H9 (cell line): ENCODE data around the gene ZDHHC17. TPM values are rescaled to one million over a fixed set of nuclear protein-coding genes. Genes with fewer than 3 reads are reported as not detected.

Source experiments
- DNase-seq: peaks from one replicate; pipeline ENCODE4 v3.0.0-alpha.2; 2017
- H2AFZ ChIP-seq: one replicate; pipeline ENCODE4 v1.6.1; 2013; ENCODE audit warnings: mild to moderate bottlenecking, low read length, control low read depth, moderate library complexity
- H2AK5ac ChIP-seq: 2 replicates; pipeline ENCODE4 v1.6.1; 2013; ENCODE audit warnings: low read length, control low read depth, mixed read lengths; ENCODE audit not compliant: insufficient read length
- H2BK120ac ChIP-seq: one replicate; pipeline ENCODE4 v1.6.1; 2013; ENCODE audit warnings: low read depth, mild to moderate bottlenecking, low read length, control low read depth, inconsistent platforms; ENCODE audit not compliant: poor library complexity, severe bottlenecking
- H2BK12ac ChIP-seq: 2 replicates; pipeline ENCODE4 v1.6.1; 2013; ENCODE audit warnings: low read length, control low read depth, mixed read lengths, low read depth; ENCODE audit not compliant: insufficient read length
- H2BK15ac ChIP-seq: 2 replicates; pipeline ENCODE4 v1.6.1; 2013; ENCODE audit warnings: low read depth, low read length, control low read depth
- H2BK20ac ChIP-seq: one replicate; pipeline ENCODE4 v1.6.1; 2013; ENCODE audit warnings: low read depth, mild to moderate bottlenecking, low read length, control low read depth, inconsistent platforms; ENCODE audit not compliant: poor library complexity, severe bottlenecking
- H2BK5ac ChIP-seq: 2 replicates; pipeline ENCODE4 v1.6.1; 2013; ENCODE audit warnings: low read length, control low read depth, mixed read lengths; ENCODE audit not compliant: insufficient read length
- H3K14ac ChIP-seq: 2 replicates; pipeline ENCODE4 v1.6.1; 2013; ENCODE audit warnings: low read length, control low read depth; ENCODE audit not compliant: insufficient read depth
- H3K18ac ChIP-seq: 2 replicates; pipeline ENCODE4 v1.6.1; 2013; ENCODE audit warnings: low read depth, mild to moderate bottlenecking, mixed read lengths, low read length, control low read depth; ENCODE audit not compliant: insufficient read length
- H3K23ac ChIP-seq: 2 replicates; pipeline ENCODE4 v1.6.1; 2013; ENCODE audit warnings: low read length, control low read depth, mixed read lengths, low read depth; ENCODE audit not compliant: insufficient read length
- H3K23me2 ChIP-seq: 2 replicates; pipeline ENCODE4 v1.6.1; 2013; ENCODE audit warnings: low read depth, mild to moderate bottlenecking, mixed read lengths, low read length, control low read depth; ENCODE audit not compliant: insufficient read length, poor library complexity, severe bottlenecking
- H3K27ac ChIP-seq: 2 replicates; pipeline ENCODE4 v1.5.1; 2013; ENCODE audit warnings: low read length, control low read depth, mixed read lengths, low read depth; ENCODE audit not compliant: insufficient read length
- H3K27me3 ChIP-seq: 2 replicates; pipeline ENCODE4 v1.6.1; 2013; ENCODE audit warnings: low read length, control low read depth, inconsistent platforms; ENCODE audit not compliant: insufficient read depth
- H3K4ac ChIP-seq: 2 replicates; pipeline ENCODE4 v1.6.1; 2013; ENCODE audit warnings: low read depth, mild to moderate bottlenecking, control low read depth, inconsistent platforms, low read length, moderate library complexity
- H3K4me1 ChIP-seq: 2 replicates; pipeline ENCODE4 v1.6.1; 2013; ENCODE audit warnings: low read length, control low read depth, inconsistent platforms; ENCODE audit not compliant: insufficient read depth
- H3K4me2 ChIP-seq: 2 replicates; pipeline ENCODE4 v1.6.1; 2013; ENCODE audit warnings: low read length, control low read depth, mixed read lengths; ENCODE audit not compliant: insufficient read length, insufficient read depth
- H3K56ac ChIP-seq: 2 replicates; pipeline ENCODE4 v1.6.1; 2013; ENCODE audit warnings: low read depth, mild to moderate bottlenecking, mixed read lengths, low read length, control low read depth; ENCODE audit not compliant: insufficient read length
- H3K79me1 ChIP-seq: 2 replicates; pipeline ENCODE4 v1.6.1; 2013; ENCODE audit warnings: low read depth, mild to moderate bottlenecking, moderate library complexity, low read length, control low read depth, inconsistent platforms; ENCODE audit not compliant: insufficient read depth, poor library complexity, severe bottlenecking
- H3K79me2 ChIP-seq: 2 replicates; pipeline ENCODE4 v1.6.1; 2013; ENCODE audit warnings: low read length, control low read depth, inconsistent platforms; ENCODE audit not compliant: insufficient read depth
- H3K9ac ChIP-seq: 2 replicates; pipeline ENCODE4 v1.6.1; 2013; ENCODE audit warnings: low read length, control low read depth, mixed read lengths; ENCODE audit not compliant: insufficient read length; ENCODE audit errors: extremely low read depth
- H3K9me3 ChIP-seq: one replicate; pipeline ENCODE4 v1.6.1; 2013; ENCODE audit warnings: low read depth, low read length, inconsistent platforms; ENCODE audit not compliant: control insufficient read depth
- H3T11ph ChIP-seq: one replicate; pipeline ENCODE4 v1.6.1; 2013; ENCODE audit warnings: mild to moderate bottlenecking, low read length, control low read depth, inconsistent platforms
- H4K20me1 ChIP-seq: one replicate; pipeline ENCODE4 v1.6.1; 2013; ENCODE audit not compliant: control insufficient read depth, insufficient read length, insufficient read depth
- H4K5ac ChIP-seq: 2 replicates; pipeline ENCODE4 v1.6.1; 2013; ENCODE audit warnings: low read depth, mild to moderate bottlenecking, mixed read lengths, low read length, control low read depth; ENCODE audit not compliant: insufficient read length
- H4K8ac ChIP-seq: replicated peaks from 2 replicates; pipeline ENCODE4 v1.6.1; 2013; ENCODE audit warnings: low read length, control low read depth, mixed read lengths, low read depth; ENCODE audit not compliant: insufficient read length
- H4K91ac ChIP-seq: 2 replicates; pipeline ENCODE4 v1.6.1; 2013; ENCODE audit warnings: low read depth, mild to moderate bottlenecking, moderate library complexity, mixed read lengths, low read length, control low read depth; ENCODE audit not compliant: insufficient read length
- H3K27ac Mint-ChIP-seq, 3 experiments: 2 replicates in 2 of 3; 3 replicates in 1 of 3; pipeline ENCODE4 v1.8.0; 2020 to 2021; ENCODE audit warnings: mixed read lengths in 3 of 3, mild to moderate bottlenecking in 1 of 3, moderate library complexity in 1 of 3
- H3K27me3 Mint-ChIP-seq: 2 replicates; pipeline ENCODE4 v1.8.0; 2021; ENCODE audit warnings: low read depth, mild to moderate bottlenecking, moderate library complexity, mixed read lengths
- H3K36me3 Mint-ChIP-seq, 3 experiments: 2 replicates in 2 of 3; 3 replicates in 1 of 3; pipeline ENCODE4 v1.8.0; 2020 to 2021; ENCODE audit warnings: low read depth in 3 of 3, mixed read lengths in 3 of 3; ENCODE audit not compliant: insufficient read depth in 1 of 3
- H3K4me1 Mint-ChIP-seq, 2 experiments: 2 replicates each; pipeline ENCODE4 v1.8.0; 2020; ENCODE audit warnings: mixed read lengths in 2 of 2
- H3K4me3 Mint-ChIP-seq, 2 experiments: 2 replicates in 1 of 2; 3 replicates in 1 of 2; pipeline ENCODE4 v1.8.0; 2020 to 2021; ENCODE audit warnings: mild to moderate bottlenecking in 2 of 2, mixed read lengths in 2 of 2, moderate library complexity in 1 of 2
- H3K9me3 Mint-ChIP-seq, 2 experiments: 2 replicates in 1 of 2; 3 replicates in 1 of 2; pipeline ENCODE4 v1.8.0; 2020; ENCODE audit warnings: mild to moderate bottlenecking in 2 of 2, mixed read lengths in 2 of 2, moderate library complexity in 1 of 2
- CTCF ChIP-seq: fragments of 200-600 bp; sonication (generic); conservative IDR thresholded peaks from 3 replicates; pipeline ENCODE4 v1.8.0; 2021; ENCODE audit warnings: antibody characterized with exemption, mild to moderate bottlenecking
- WGBS: extraction: QIAGEN DNeasy Blood & Tissue Kit; methylation state at CpG from one replicate; pipeline ENCODE4 v1.1.7; 2013; ENCODE audit warnings: missing lambda C conversion rate, low lambda C conversion rate, mixed read lengths; ENCODE audit not compliant: insufficient read length; ENCODE audit errors: extremely low coverage; 5-methylcytosine and 5-hydroxymethylcytosine counted together
- total RNA-seq: library from RNA; stranded (reverse); gene quantifications from 2 replicates; pipeline ENCODE4 v1.2.1, GENCODE V29; 2021

Gene ZDHHC17
- total RNA-seq, 1 experiment from 2014 or later, result 32.6 TPM

GRCh38 chr12:76740501-76740900 lies 23.4 kb upstream of the ZDHHC17 start:
- H3K4me2 ChIP-seq, result no peak overlapping the region
- H3K79me1 ChIP-seq, result no peaks in the 10 kb centered on the region
- no peak overlapping the region for H2BK5ac ChIP-seq
- no peak overlapping the region for H3K18ac ChIP-seq
- H4K5ac ChIP-seq, result no peak overlapping the region
- H3T11ph ChIP-seq, result no peak overlapping the region
- TF ChIP-seq CTCF, result no peak
- peaks cover 33 to 37% of the 10 kb centered on the region in 2 experiments for H3K9me3 Mint-ChIP-seq
- H3K79me2 ChIP-seq, result no peaks in the 10 kb centered on the region
- H3K4me3 Mint-ChIP-seq, result no peak overlapping the region
- WGBS, result no CpG with 5 or more reads among the region's 8 CpGs
- no peaks in the 10 kb centered on the region for H3K23me2 ChIP-seq
- H3K36me3 Mint-ChIP-seq, result peaks cover 25 to 46% (median 25%) of the 10 kb centered on the region in 3 experiments
- H4K20me1 ChIP-seq, result no peaks in the 10 kb centered on the region
- no peak overlapping the region for H4K91ac ChIP-seq
- H3K14ac ChIP-seq, result no peak overlapping the region
- H2BK12ac ChIP-seq, result no peak overlapping the region
- no peak overlapping the region for H2BK15ac ChIP-seq
- H3K27ac Mint-ChIP-seq, result no peak overlapping the region
- H3K56ac ChIP-seq, result no peak overlapping the region
- H3K4ac ChIP-seq, result no peak overlapping the region
- no peaks in the 10 kb centered on the region for H3K27me3 Mint-ChIP-seq
- no peak overlapping the region for H4K8ac ChIP-seq
- H3K27me3 ChIP-seq, result no peaks in the 10 kb centered on the region
- peaks cover 11 to 14% of the 10 kb centered on the region in 2 experiments for H3K4me1 Mint-ChIP-seq
- no peak overlapping the region for H3K23ac ChIP-seq
- H3K27ac ChIP-seq, result no peak overlapping the region
- H2AK5ac ChIP-seq, result no peak overlapping the region
- H2AFZ ChIP-seq, result no peak overlapping the region
- H2BK120ac ChIP-seq, result no peak overlapping the region
- H3K4me1 ChIP-seq, result no peaks in the 10 kb centered on the region
- no peaks in the 10 kb centered on the region for H3K9me3 ChIP-seq
- no peak overlapping the region for H3K9ac ChIP-seq
- no peak for DNase-seq
- no peak overlapping the region for H2BK20ac ChIP-seq
